Esophagus squamous epithelium (tissue), 4 donors: Measurements from ENCODE around the gene LAP3.

Experiments
- POLR2A ChIP-seq, 4 donors: fragments of 450-650 bp; IDR thresholded peaks; one replicate each; pipeline ENCODE4 v1.6.1; 2017; ENCODE audit warnings: antibody characterized with exemption in 4 of 4, mild to moderate bottlenecking in 4 of 4, moderate library complexity in 3 of 4
- TF ChIP-seq, protein P1 (sequence below), 6 experiments: fragments of 450-650 bp in 4 of 6; fragments of 200-600 bp in 2 of 6; sonication (generic) in 2 of 6; IDR thresholded peaks; one replicate each; pipeline ENCODE4 v1.5.1; 2016 to 2019; ENCODE audit warnings: antibody characterized with exemption in 6 of 6, mild to moderate bottlenecking in 4 of 6, moderate library complexity in 4 of 6

DNA sequence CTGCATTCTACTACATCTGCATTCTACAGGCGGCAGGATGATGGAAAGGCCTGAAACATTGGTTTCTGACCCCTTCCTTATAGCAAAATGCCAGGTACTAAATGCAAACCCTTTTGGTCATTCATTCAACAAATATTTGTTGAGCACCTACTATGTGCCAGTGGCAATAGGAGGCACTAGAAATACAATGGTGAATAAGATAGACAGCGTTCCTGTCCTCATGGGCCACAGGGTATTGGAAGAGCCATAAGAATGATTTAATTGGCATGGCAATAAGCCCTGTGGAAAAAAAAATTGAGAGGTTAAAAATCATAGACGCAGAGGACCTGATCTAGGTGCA, 17.3 kb upstream of the LAP3 start:
- TF ChIP-seq, protein P1, sequence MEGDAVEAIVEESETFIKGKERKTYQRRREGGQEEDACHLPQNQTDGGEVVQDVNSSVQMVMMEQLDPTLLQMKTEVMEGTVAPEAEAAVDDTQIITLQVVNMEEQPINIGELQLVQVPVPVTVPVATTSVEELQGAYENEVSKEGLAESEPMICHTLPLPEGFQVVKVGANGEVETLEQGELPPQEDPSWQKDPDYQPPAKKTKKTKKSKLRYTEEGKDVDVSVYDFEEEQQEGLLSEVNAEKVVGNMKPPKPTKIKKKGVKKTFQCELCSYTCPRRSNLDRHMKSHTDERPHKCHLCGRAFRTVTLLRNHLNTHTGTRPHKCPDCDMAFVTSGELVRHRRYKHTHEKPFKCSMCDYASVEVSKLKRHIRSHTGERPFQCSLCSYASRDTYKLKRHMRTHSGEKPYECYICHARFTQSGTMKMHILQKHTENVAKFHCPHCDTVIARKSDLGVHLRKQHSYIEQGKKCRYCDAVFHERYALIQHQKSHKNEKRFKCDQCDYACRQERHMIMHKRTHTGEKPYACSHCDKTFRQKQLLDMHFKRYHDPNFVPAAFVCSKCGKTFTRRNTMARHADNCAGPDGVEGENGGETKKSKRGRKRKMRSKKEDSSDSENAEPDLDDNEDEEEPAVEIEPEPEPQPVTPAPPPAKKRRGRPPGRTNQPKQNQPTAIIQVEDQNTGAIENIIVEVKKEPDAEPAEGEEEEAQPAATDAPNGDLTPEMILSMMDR (IDR thresholded peaks at IDR 0.05) = no peak
- no peak for TF ChIP-seq POLR2A (IDR thresholded peaks at IDR 0.05)
